Measurements from ENCODE around the gene HSPBP1. TPM values are rescaled to one million over a fixed set of nuclear protein-coding genes. Genes with fewer than 3 reads are reported as not detected.

HSPBP1 gene
- total RNA-seq, 1 experiment from 2014 or later, result 65.2 TPM

DNA sequence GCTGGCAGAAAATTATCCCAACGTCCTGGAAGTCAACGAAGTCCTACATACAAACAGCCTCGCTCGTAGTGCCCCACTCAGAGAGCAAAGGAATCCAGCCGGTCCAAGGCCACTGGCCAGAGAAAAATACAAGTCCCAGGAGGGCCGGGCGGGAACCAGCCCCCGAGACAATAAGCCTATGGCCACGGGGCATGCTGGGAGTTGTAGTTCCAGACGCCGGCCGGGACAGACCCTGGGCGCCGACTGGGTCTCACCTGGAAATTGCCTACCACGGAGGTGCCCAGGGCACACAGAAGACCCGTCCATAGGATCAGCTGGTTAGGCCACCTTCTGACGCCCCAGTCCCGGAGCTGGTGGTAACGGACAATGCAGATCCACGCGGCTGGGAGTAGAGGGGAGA, 39.9 kb upstream of the HSPBP1 start:
- ATAC-seq, result peak; percentile 98
- DNase-seq (ENCODE audit: low spot score), result peak; percentile 93
- no peaks in the 10 kb centered on the region for H3K9me3 Mint-ChIP-seq
- TF ChIP-seq, protein P1, sequence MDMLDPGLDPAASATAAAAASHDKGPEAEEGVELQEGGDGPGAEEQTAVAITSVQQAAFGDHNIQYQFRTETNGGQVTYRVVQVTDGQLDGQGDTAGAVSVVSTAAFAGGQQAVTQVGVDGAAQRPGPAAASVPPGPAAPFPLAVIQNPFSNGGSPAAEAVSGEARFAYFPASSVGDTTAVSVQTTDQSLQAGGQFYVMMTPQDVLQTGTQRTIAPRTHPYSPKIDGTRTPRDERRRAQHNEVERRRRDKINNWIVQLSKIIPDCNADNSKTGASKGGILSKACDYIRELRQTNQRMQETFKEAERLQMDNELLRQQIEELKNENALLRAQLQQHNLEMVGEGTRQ (CRISPR knock-in tag; IDR thresholded peaks at IDR 0.05), result 0 out of 2 replicates have a peak, but pooled peaks have one; percentile 19
- TF ChIP-seq, protein P2, sequence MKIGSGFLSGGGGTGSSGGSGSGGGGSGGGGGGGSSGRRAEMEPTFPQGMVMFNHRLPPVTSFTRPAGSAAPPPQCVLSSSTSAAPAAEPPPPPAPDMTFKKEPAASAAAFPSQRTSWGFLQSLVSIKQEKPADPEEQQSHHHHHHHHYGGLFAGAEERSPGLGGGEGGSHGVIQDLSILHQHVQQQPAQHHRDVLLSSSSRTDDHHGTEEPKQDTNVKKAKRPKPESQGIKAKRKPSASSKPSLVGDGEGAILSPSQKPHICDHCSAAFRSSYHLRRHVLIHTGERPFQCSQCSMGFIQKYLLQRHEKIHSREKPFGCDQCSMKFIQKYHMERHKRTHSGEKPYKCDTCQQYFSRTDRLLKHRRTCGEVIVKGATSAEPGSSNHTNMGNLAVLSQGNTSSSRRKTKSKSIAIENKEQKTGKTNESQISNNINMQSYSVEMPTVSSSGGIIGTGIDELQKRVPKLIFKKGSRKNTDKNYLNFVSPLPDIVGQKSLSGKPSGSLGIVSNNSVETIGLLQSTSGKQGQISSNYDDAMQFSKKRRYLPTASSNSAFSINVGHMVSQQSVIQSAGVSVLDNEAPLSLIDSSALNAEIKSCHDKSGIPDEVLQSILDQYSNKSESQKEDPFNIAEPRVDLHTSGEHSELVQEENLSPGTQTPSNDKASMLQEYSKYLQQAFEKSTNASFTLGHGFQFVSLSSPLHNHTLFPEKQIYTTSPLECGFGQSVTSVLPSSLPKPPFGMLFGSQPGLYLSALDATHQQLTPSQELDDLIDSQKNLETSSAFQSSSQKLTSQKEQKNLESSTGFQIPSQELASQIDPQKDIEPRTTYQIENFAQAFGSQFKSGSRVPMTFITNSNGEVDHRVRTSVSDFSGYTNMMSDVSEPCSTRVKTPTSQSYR (CRISPR knock-in tag; IDR thresholded peaks at IDR 0.05), result no peak
- H3K4me3 Mint-ChIP-seq, result peak overlapping the region; percentile 71
- peaks cover 18% of the 10 kb centered on the region for H3K4me1 Mint-ChIP-seq
- H3K27me3 Mint-ChIP-seq (ENCODE audit: low read depth), result peaks cover 27% of the 10 kb centered on the region
- peak overlapping the region; percentile 39 for H3K27ac Mint-ChIP-seq
- no peaks in the 10 kb centered on the region for H3K36me3 Mint-ChIP-seq
- ChIA-PET CTCF (interaction anchor here (1.2 to 3.4 kb wide), 4 partner anchors 18 to 154 kb away, joined by 3 to 26 read pairs (median 6); partner anchors contain the start of genes DNAAF3 and KMT5C), POLR2A (interaction anchor here (0.6 to 1.3 kb wide), 2 partner anchors 19 to 125 kb away, joined by 3 read pairs; no protein-coding TSS in a partner anchor)

DNA sequence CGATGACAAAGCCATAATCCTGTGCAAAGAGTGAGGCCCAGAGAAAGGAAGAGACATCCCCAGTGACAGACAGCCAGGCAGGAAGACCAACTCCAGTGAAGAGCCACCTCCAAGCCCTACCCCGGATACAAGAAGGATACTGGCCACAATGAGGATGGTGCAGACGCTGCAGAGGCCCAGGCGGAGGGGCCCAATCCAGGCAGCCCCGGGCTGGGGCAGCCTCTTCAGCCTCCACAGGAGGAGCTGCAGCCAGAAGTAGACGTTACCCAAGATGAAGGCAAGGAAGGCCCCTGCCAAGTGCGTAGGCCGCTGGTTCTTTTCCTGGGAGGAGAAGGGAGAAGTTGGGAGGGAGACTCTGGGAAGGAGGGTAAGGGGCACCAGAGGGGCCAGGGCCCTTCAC, 36.7 kb upstream of the HSPBP1 start:
- ChIA-PET CTCF (interaction anchor here (0.8 to 1.6 kb wide), 2 partner anchors 15 to 32 kb away, joined by 3 to 7 read pairs; no protein-coding TSS in a partner anchor), POLR2A (no interaction called here)
- Mint-ChIP-seq H3K4me1 (peaks cover 9% of the 10 kb centered on the region), H3K9me3 (no peaks in the 10 kb centered on the region), H3K27ac (no peak overlapping the region), H3K36me3 (no peaks in the 10 kb centered on the region), H3K27me3 (ENCODE audit: low read depth) (peaks cover 12% of the 10 kb centered on the region), H3K4me3 (no peak overlapping the region)
- DNase-seq (ENCODE audit: low spot score) (no peak), ATAC-seq (no peak)
- TF ChIP-seq, protein P3, sequence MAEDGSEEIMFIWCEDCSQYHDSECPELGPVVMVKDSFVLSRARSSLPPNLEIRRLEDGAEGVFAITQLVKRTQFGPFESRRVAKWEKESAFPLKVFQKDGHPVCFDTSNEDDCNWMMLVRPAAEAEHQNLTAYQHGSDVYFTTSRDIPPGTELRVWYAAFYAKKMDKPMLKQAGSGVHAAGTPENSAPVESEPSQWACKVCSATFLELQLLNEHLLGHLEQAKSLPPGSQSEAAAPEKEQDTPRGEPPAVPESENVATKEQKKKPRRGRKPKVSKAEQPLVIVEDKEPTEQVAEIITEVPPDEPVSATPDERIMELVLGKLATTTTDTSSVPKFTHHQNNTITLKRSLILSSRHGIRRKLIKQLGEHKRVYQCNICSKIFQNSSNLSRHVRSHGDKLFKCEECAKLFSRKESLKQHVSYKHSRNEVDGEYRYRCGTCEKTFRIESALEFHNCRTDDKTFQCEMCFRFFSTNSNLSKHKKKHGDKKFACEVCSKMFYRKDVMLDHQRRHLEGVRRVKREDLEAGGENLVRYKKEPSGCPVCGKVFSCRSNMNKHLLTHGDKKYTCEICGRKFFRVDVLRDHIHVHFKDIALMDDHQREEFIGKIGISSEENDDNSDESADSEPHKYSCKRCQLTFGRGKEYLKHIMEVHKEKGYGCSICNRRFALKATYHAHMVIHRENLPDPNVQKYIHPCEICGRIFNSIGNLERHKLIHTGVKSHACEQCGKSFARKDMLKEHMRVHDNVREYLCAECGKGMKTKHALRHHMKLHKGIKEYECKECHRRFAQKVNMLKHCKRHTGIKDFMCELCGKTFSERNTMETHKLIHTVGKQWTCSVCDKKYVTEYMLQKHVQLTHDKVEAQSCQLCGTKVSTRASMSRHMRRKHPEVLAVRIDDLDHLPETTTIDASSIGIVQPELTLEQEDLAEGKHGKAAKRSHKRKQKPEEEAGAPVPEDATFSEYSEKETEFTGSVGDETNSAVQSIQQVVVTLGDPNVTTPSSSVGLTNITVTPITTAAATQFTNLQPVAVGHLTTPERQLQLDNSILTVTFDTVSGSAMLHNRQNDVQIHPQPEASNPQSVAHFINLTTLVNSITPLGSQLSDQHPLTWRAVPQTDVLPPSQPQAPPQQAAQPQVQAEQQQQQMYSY (CRISPR knock-in tag; IDR thresholded peaks at IDR 0.05), result no peak
- TF ChIP-seq, protein P4, sequence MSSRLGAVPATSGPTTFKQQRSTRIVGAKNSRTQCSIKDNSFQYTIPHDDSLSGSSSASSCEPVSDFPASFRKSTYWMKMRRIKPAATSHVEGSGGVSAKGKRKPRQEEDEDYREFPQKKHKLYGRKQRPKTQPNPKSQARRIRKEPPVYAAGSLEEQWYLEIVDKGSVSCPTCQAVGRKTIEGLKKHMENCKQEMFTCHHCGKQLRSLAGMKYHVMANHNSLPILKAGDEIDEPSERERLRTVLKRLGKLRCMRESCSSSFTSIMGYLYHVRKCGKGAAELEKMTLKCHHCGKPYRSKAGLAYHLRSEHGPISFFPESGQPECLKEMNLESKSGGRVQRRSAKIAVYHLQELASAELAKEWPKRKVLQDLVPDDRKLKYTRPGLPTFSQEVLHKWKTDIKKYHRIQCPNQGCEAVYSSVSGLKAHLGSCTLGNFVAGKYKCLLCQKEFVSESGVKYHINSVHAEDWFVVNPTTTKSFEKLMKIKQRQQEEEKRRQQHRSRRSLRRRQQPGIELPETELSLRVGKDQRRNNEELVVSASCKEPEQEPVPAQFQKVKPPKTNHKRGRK (CRISPR knock-in tag; IDR thresholded peaks at IDR 0.05; ENCODE audit: borderline replicate concordance), result no peak
- no peak for TF ChIP-seq ATF1 (CRISPR knock-in tag; IDR thresholded peaks at IDR 0.05)
- TF ChIP-seq ZBTB21 (CRISPR knock-in tag; IDR thresholded peaks at IDR 0.05; ENCODE audit: borderline replicate concordance), result no peak
- TF ChIP-seq FOXP1 (CRISPR knock-in tag; IDR thresholded peaks at IDR 0.05; ENCODE audit: borderline replicate concordance), result no peak
- TF ChIP-seq RELA (CRISPR knock-in tag; IDR thresholded peaks at IDR 0.05; ENCODE audit: borderline replicate concordance), result no peak
- no peak for TF ChIP-seq TP53 (CRISPR knock-in tag; IDR thresholded peaks at IDR 0.05)
- no peak for TF ChIP-seq SMAD3 (CRISPR knock-in tag; IDR thresholded peaks at IDR 0.05; ENCODE audit: borderline replicate concordance)
- TF ChIP-seq GRHL2 (CRISPR knock-in tag; IDR thresholded peaks at IDR 0.05; ENCODE audit: insufficient replicate concordance, severe bottlenecking), result no peak
- TF ChIP-seq, protein P5, sequence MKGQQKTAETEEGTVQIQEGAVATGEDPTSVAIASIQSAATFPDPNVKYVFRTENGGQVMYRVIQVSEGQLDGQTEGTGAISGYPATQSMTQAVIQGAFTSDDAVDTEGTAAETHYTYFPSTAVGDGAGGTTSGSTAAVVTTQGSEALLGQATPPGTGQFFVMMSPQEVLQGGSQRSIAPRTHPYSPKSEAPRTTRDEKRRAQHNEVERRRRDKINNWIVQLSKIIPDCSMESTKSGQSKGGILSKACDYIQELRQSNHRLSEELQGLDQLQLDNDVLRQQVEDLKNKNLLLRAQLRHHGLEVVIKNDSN (CRISPR knock-in tag; IDR thresholded peaks at IDR 0.05), result no peak
- TF ChIP-seq, protein P6, sequence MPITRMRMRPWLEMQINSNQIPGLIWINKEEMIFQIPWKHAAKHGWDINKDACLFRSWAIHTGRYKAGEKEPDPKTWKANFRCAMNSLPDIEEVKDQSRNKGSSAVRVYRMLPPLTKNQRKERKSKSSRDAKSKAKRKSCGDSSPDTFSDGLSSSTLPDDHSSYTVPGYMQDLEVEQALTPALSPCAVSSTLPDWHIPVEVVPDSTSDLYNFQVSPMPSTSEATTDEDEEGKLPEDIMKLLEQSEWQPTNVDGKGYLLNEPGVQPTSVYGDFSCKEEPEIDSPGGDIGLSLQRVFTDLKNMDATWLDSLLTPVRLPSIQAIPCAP (CRISPR knock-in tag; IDR thresholded peaks at IDR 0.05), result no peak
- TF ChIP-seq, protein P2 (CRISPR knock-in tag; IDR thresholded peaks at IDR 0.05), result no peak
- no peak for TF ChIP-seq FOXK1 (CRISPR knock-in tag; IDR thresholded peaks at IDR 0.05)
- no peak for TF ChIP-seq GTF2I (CRISPR knock-in tag; conservative IDR thresholded peaks at IDR 0.05)
- TF ChIP-seq NFYB (CRISPR knock-in tag; conservative IDR thresholded peaks at IDR 0.05; ENCODE audit: low read depth), result no peak
- TF ChIP-seq, protein P7, sequence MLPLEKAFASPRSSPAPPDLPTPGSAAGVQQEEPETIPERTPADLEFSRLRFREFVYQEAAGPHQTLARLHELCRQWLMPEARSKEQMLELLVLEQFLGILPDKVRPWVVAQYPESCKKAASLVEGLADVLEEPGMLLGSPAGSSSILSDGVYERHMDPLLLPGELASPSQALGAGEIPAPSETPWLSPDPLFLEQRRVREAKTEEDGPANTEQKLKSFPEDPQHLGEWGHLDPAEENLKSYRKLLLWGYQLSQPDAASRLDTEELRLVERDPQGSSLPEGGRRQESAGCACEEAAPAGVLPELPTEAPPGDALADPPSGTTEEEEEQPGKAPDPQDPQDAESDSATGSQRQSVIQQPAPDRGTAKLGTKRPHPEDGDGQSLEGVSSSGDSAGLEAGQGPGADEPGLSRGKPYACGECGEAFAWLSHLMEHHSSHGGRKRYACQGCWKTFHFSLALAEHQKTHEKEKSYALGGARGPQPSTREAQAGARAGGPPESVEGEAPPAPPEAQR (CRISPR knock-in tag; IDR thresholded peaks at IDR 0.05), result no peak
